Measurements from ENCODE around the gene DNAH10. TPM values are rescaled to one million over a fixed set of nuclear protein-coding genes. Genes with fewer than 3 reads are reported as not detected.

Gene DNAH10
- total RNA-seq, 1 experiment from 2014 or later, result 0.17 TPM

- Histone ChIP-seq H3K9me3 (ENCODE audit: control insufficient read depth, low read depth, low read length) (no peaks in the 10 kb centered on the region), H3K27ac (ENCODE audit: insufficient read length, low read depth, low read length) (no peak overlapping the region), H4K5ac (ENCODE audit: insufficient read length, low read depth, low read length) (no peak overlapping the region), H3T11ph (ENCODE audit: low read length) (no peak overlapping the region), H3K4me2 (ENCODE audit: insufficient read depth, insufficient read length, low read length) (no peak overlapping the region), H3K56ac (ENCODE audit: insufficient read length, low read depth, low read length) (no peak overlapping the region), H3K18ac (ENCODE audit: insufficient read length, low read depth, low read length) (no peak overlapping the region), H4K8ac (replicated peaks; ENCODE audit: insufficient read length, low read depth, low read length) (no peak overlapping the region), H3K79me2 (ENCODE audit: insufficient read depth, low read length) (no peaks in the 10 kb centered on the region), H3K9ac (ENCODE audit: extremely low read depth, insufficient read length, low read length) (no peak overlapping the region), H2BK5ac (ENCODE audit: insufficient read length, low read length) (no peak overlapping the region), H3K4ac (ENCODE audit: low read depth, low read length) (no peak overlapping the region), H3K4me1 (ENCODE audit: insufficient read depth, low read length) (no peaks in the 10 kb centered on the region), H2BK20ac (ENCODE audit: low read depth, low read length, poor library complexity, severe bottlenecking) (no peak overlapping the region), H4K91ac (ENCODE audit: insufficient read length, low read depth, low read length) (no peak overlapping the region), H3K14ac (ENCODE audit: insufficient read depth, low read length) (no peak overlapping the region), H2AFZ (ENCODE audit: low read length) (no peak overlapping the region), H2BK15ac (ENCODE audit: low read depth, low read length) (no peak overlapping the region), H3K27me3 (ENCODE audit: insufficient read depth, low read length) (no peaks in the 10 kb centered on the region), H2BK120ac (ENCODE audit: low read depth, low read length, poor library complexity, severe bottlenecking) (no peak overlapping the region), H2BK12ac (ENCODE audit: insufficient read length, low read depth, low read length) (no peak overlapping the region), H3K23ac (ENCODE audit: insufficient read length, low read depth, low read length) (no peak overlapping the region), H2AK5ac (ENCODE audit: insufficient read length, low read length) (no peak overlapping the region), H3K23me2 (ENCODE audit: insufficient read length, low read depth, low read length, poor library complexity, severe bottlenecking) (no peaks in the 10 kb centered on the region), H3K79me1 (ENCODE audit: insufficient read depth, low read depth, low read length, poor library complexity, severe bottlenecking) (no peaks in the 10 kb centered on the region), H4K20me1 (ENCODE audit: control insufficient read depth, insufficient read depth, insufficient read length) (no peaks in the 10 kb centered on the region)
- Mint-ChIP-seq H3K27ac (no peak overlapping the region), H3K27me3 (ENCODE audit: low read depth) (peaks cover 74% of the 10 kb centered on the region), H3K4me1 (no peaks in the 10 kb centered on the region), H3K4me3 (no peak overlapping the region), H3K36me3 (ENCODE audit: insufficient read depth in 1 of 3, low read depth in 3 of 3) (no peaks in the 10 kb centered on the region), H3K9me3 (peaks cover 2 to 4% of the 10 kb centered on the region in 2 experiments; a peak in 3 of 5 replicates)
- no CpG with 5 or more reads among the region's 5 CpGs for WGBS (ENCODE audit: extremely low coverage, insufficient read length, low lambda C conversion rate)
- no peak for TF ChIP-seq CTCF (conservative IDR thresholded peaks at IDR 0.05)
- no peak for DNase-seq
Measured at GRCh38 chr12:123772074-123772473, 10.0 kb downstream of the DNAH10 start.

All from H9 (cell line).